Keratinocyte (primary cell): ENCODE measurements around the gene FJX1. TPM values are rescaled to one million over a fixed set of nuclear protein-coding genes. Genes with fewer than 3 reads are reported as not detected.

ENCODE experiments used
- DNase-seq: peaks from one replicate; pipeline ENCODE4 v3.0.0-alpha.2; 2011; ENCODE audit warnings: low read depth, missing footprints, low spot score
- FAIRE-seq: peaks from 2 replicates; lab custom pipeline; 2011; peaks lifted over from hg19 to GRCh38; lab: Jason Lieb, UNC
- H2AFZ ChIP-seq: 2 replicates; pipeline ENCODE4 v1.6.0; 2012; ENCODE audit warnings: low read length, control low read depth, inconsistent platforms; ENCODE audit not compliant: control insufficient read depth
- H3K27ac ChIP-seq: 2 replicates; pipeline ENCODE4 v1.5.1; 2011; ENCODE audit warnings: low read length; ENCODE audit not compliant: control insufficient read depth, insufficient read depth
- H3K27me3 ChIP-seq: 3 replicates; pipeline ENCODE4 v1.6.0; 2011; ENCODE audit warnings: low read length; ENCODE audit not compliant: control insufficient read depth, insufficient read depth; ENCODE audit errors: extremely low read depth
- H3K36me3 ChIP-seq, 2 experiments: 2 replicates in 1 of 2; 3 replicates in 1 of 2; pipeline ENCODE4 v1.5.1; 2011; ENCODE audit warnings: low read length in 2 of 2, mild to moderate bottlenecking in 1 of 2; ENCODE audit not compliant: control insufficient read depth in 2 of 2, insufficient read depth in 2 of 2; ENCODE audit errors: extremely low read depth in 1 of 2
- H3K4me1 ChIP-seq: 3 replicates; pipeline ENCODE4 v1.5.1; 2011; ENCODE audit warnings: low read length; ENCODE audit not compliant: control insufficient read depth, insufficient read depth; ENCODE audit errors: extremely low read depth
- H3K4me2 ChIP-seq: 3 replicates; pipeline ENCODE4 v1.6.0; 2011; ENCODE audit warnings: low read depth, low read length; ENCODE audit not compliant: control insufficient read depth, insufficient read depth; ENCODE audit errors: extremely low read depth
- H3K4me3 ChIP-seq, 3 experiments: fragments of 200-600 bp in 1 of 3; sonication (generic) in 1 of 3; 2 replicates in 2 of 3; 3 replicates in 1 of 3; pipeline ENCODE4 v1.5.1; 2011 to 2016; ENCODE audit warnings: low read length in 3 of 3, mild to moderate bottlenecking in 3 of 3, control low read depth in 2 of 3, inconsistent platforms in 1 of 3, low read depth in 1 of 3, mixed read lengths in 1 of 3, mixed run types in 1 of 3, moderate library complexity in 1 of 3; ENCODE audit not compliant: control insufficient read depth in 2 of 3, insufficient read depth in 2 of 3; ENCODE audit errors: extremely low read depth in 1 of 3
- H3K79me2 ChIP-seq: 2 replicates; pipeline ENCODE4 v1.6.0; 2012; ENCODE audit warnings: low read length; ENCODE audit not compliant: control insufficient read depth, insufficient read depth
- H3K9ac ChIP-seq: 3 replicates; pipeline ENCODE4 v1.6.0; 2011; ENCODE audit warnings: low read length; ENCODE audit not compliant: control insufficient read depth, insufficient read depth; ENCODE audit errors: extremely low read depth
- H3K9me1 ChIP-seq: 3 replicates; pipeline ENCODE4 v1.6.0; 2011; ENCODE audit warnings: low read length; ENCODE audit not compliant: control insufficient read depth, insufficient read depth; ENCODE audit errors: extremely low read depth
- H3K9me3 ChIP-seq: 2 replicates; pipeline ENCODE4 v1.5.1; 2012; ENCODE audit warnings: low read depth, low read length; ENCODE audit not compliant: control insufficient read depth
- H4K20me1 ChIP-seq: 3 replicates; pipeline ENCODE4 v1.6.0; 2011; ENCODE audit warnings: low read length; ENCODE audit not compliant: control insufficient read depth, insufficient read depth; ENCODE audit errors: extremely low read depth
- CTCF ChIP-seq, 3 experiments: IDR thresholded peaks in 1 of 3; conservative IDR thresholded peaks in 1 of 3; optimal IDR thresholded peaks in 1 of 3; 2 replicates in 2 of 3; 3 replicates in 1 of 3; pipeline versions ENCODE3 to v1.5.1; 2011; ENCODE audit warnings: low read length in 3 of 3, mild to moderate bottlenecking in 3 of 3, moderate library complexity in 2 of 3, control low read depth in 1 of 3, inconsistent platforms in 1 of 3; ENCODE audit not compliant: insufficient read depth in 2 of 3; ENCODE audit errors: extremely low read depth in 1 of 3
- EZH2 ChIP-seq: IDR thresholded peaks from one replicate; pipeline ENCODE4 v1.6.1; 2012; ENCODE audit warnings: inconsistent platforms, mild to moderate bottlenecking, low read length, moderate library complexity
- dilution Hi-C: fragments of 300-500 bp; cut with MboI; formaldehyde crosslinking; loops from one replicate; pipeline ENCODE4 v1.7.0; 2020; ENCODE audit warnings: low sequenced_read_pairs; ENCODE audit not compliant: extremely low pct_ligation_motif_present
- polyA plus RNA-seq, 5 experiments: library from polyadenylated mRNA; depleted of rRNA in 3 of 5; stranded (reverse) in 3 of 5; stranded (forward) in 1 of 5; unstranded in 1 of 5; fragments of >200 nt; gene quantifications; 1 replicate in 1 of 5; 2 replicates in 3 of 5; 3 replicates in 1 of 5; pipeline versions ENCODE4 v1.2.1 to v1.2.3, GENCODE V29; 2011 to 2012; ENCODE audit warnings: missing spikeins in 2 of 5, low read depth in 1 of 5, low replicate concordance in 1 of 5

FJX1 gene
- polyA plus RNA-seq, 1 donor (not counting 4 experiments of a cell fraction or from before 2014, with no cell fraction given), result 19.7 TPM

DNA sequence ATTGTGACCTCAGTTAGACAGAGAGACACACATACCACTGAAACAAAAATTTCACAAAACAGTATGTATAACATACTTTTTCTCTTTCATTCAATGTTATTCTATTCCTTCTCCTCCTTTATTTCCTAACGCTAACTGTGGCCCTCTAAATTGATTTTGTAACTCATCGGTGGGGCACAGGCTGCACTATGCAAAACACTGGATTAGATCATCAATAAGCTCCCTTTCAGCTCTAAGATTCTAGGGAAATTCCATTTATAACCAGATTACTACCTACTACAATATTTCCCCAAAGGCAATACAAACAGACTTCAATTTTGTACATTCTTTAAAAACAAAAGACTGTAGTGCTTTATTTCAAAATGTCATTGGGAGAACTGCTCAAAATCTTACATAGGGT lies 6.1 kb downstream of the FJX1 start:
- no peaks in the 10 kb centered on the region for H4K20me1 ChIP-seq
- H3K27ac ChIP-seq, result peak overlapping the region; percentile 95
- H3K36me3 ChIP-seq, result peaks cover 0 to 10% of the 10 kb centered on the region in 2 experiments
- FAIRE-seq (no peak), DNase-seq (no peak)
- TF ChIP-seq EZH2, result no peak
- TF ChIP-seq CTCF (optimal IDR thresholded peaks at IDR 0.05 in 1 of 3, IDR thresholded peaks at IDR 0.05 in 1 of 3, conservative IDR thresholded peaks at IDR 0.05 in 1 of 3; ENCODE audit: extremely low read depth in 1 of 3, insufficient read depth in 2 of 3, low read length in 3 of 3), result no peak
- no peaks in the 10 kb centered on the region for H3K9me1 ChIP-seq
- peaks cover 25% of the 10 kb centered on the region for H3K79me2 ChIP-seq
- H3K9ac ChIP-seq, result peak overlapping the region; percentile 5
- no peak overlapping the region for H2AFZ ChIP-seq
- no peak overlapping the region for H3K4me3 ChIP-seq
- no peaks in the 10 kb centered on the region for H3K27me3 ChIP-seq
- H3K4me2 ChIP-seq, result peak overlapping the region; percentile 100
- H3K9me3 ChIP-seq, result no peaks in the 10 kb centered on the region
- H3K4me1 ChIP-seq, result peaks cover 51% of the 10 kb centered on the region
- dilution Hi-C loops, result loop anchor here (25.0 kb wide), 1 partner anchor 188 kb away; no protein-coding TSS in a partner anchor

GRCh38 chr11:35624781-35625180 lies 6.5 kb downstream of the FJX1 start:
- FAIRE-seq (no peak), DNase-seq (no peak)
- Histone ChIP-seq H3K9ac (no peak overlapping the region), H3K9me1 (no peaks in the 10 kb centered on the region), H3K79me2 (peaks cover 20% of the 10 kb centered on the region), H2AFZ (no peak overlapping the region), H3K27me3 (no peaks in the 10 kb centered on the region), H3K4me3 (no peak overlapping the region), H3K4me1 (peaks cover 56% of the 10 kb centered on the region), H3K27ac (peak overlapping the region; percentile 95), H4K20me1 (no peaks in the 10 kb centered on the region), H3K4me2 (peak overlapping the region; percentile 100), H3K9me3 (no peaks in the 10 kb centered on the region), H3K36me3 (peaks cover 0 to 10% of the 10 kb centered on the region in 2 experiments)
- dilution Hi-C loops, result loop anchor here (25.0 kb wide), 1 partner anchor 188 kb away; no protein-coding TSS in a partner anchor
- TF ChIP-seq CTCF (optimal IDR thresholded peaks at IDR 0.05 in 1 of 3, IDR thresholded peaks at IDR 0.05 in 1 of 3, conservative IDR thresholded peaks at IDR 0.05 in 1 of 3; ENCODE audit: extremely low read depth in 1 of 3, insufficient read depth in 2 of 3, low read length in 3 of 3) (no peak), EZH2 (no peak)
